Measurements from ENCODE around the gene DNM2. TPM values are rescaled to one million over a fixed set of nuclear protein-coding genes. Genes with fewer than 3 reads are reported as not detected.
A peak's percentile ranks its signal among the peaks of the same experiment; 100 is the strongest.

DNM2 gene
- total RNA-seq, 1 experiment from 2014 or later = 125 TPM

DNA sequence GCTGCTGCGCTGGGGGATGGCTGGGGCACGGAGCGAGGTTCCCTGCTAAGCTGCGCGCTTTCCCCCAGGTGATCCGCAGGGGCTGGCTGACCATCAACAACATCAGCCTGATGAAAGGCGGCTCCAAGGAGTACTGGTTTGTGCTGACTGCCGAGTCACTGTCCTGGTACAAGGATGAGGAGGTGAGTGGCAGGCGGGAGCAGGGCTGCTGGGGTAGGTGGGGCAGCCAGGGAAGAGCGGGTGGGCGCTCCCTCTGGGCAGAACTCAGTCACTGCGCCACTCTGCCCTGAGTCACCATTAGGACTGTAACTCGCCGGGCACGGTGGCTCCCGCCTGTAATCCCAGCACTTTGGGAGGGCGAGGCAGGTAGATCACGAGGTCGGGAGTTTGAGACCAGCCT is 94.3 kb downstream of the DNM2 start:
- H3K27me3 ChIP-seq (ENCODE audit: control insufficient read depth, insufficient read depth, low read length) = no peaks in the 10 kb centered on the region
- H3K4me3 ChIP-seq (ENCODE audit: low read depth in 2 of 2, low read length in 2 of 2) = no peak overlapping the region
- TF ChIP-seq, protein P1, sequence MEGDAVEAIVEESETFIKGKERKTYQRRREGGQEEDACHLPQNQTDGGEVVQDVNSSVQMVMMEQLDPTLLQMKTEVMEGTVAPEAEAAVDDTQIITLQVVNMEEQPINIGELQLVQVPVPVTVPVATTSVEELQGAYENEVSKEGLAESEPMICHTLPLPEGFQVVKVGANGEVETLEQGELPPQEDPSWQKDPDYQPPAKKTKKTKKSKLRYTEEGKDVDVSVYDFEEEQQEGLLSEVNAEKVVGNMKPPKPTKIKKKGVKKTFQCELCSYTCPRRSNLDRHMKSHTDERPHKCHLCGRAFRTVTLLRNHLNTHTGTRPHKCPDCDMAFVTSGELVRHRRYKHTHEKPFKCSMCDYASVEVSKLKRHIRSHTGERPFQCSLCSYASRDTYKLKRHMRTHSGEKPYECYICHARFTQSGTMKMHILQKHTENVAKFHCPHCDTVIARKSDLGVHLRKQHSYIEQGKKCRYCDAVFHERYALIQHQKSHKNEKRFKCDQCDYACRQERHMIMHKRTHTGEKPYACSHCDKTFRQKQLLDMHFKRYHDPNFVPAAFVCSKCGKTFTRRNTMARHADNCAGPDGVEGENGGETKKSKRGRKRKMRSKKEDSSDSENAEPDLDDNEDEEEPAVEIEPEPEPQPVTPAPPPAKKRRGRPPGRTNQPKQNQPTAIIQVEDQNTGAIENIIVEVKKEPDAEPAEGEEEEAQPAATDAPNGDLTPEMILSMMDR (IDR thresholded peaks at IDR 0.05) = no peak
- TF ChIP-seq SIN3A (IDR thresholded peaks at IDR 0.05; ENCODE audit: borderline replicate concordance, insufficient read depth, low read depth, low read length) (no peak), TCF7L2 (IDR thresholded peaks at IDR 0.05; ENCODE audit: low read depth, low read length) (no peak)
- POLR2A ChIA-PET = no interaction called here
- no TSS peak for BruUV-seq (replicated peaks)
- DNase-seq (ENCODE audit: low read depth, low spot score) (no peak), ATAC-seq (no peak)
- H3K27ac ChIP-seq (ENCODE audit: low read length) = no peak overlapping the region
- in situ Hi-C loops (cut with HindIII; ENCODE audit: low pct_unique_long_range_greater_than_20kb, low sequenced_read_pairs) (no loop called here), intact Hi-C loops (cut with micrococcal nuclease; ENCODE audit: unreplicated experiment) (no loop called here)
- H3K9me3 ChIP-seq (ENCODE audit: control insufficient read depth, insufficient read depth, low read depth, low read length) = no peaks in the 10 kb centered on the region
- CTCF ChIA-PET = no interaction called here
- no peaks in the 10 kb centered on the region for H3K4me1 ChIP-seq (ENCODE audit: control insufficient read depth, insufficient read depth, low read length)
- no peaks in the 10 kb centered on the region for H3K36me3 ChIP-seq (ENCODE audit: control insufficient read depth, insufficient read depth, low read length)

DNA sequence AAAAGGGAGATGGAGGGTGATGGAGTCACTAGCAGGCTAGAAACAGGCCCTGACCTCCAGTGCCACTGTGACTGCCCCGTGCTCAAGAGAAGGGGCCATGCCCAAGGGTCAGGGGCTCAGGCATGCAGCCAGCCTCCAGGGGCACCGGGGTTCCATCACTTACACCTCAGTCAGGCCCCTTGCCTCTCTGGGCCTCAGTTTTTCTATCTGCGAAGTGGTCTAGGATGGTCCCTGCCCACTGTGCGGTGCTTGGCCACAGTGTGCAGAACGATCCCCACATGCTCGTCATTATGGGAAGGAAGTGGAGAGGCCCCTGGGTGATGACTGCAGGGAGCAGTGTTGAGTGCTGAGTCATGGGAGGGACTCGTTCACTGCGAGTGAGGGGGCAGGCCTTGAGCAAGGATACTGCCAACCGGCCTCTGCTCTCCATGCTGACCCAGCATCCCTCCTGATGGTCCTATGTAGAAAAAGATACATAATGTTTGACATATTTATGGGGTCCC is 95.1 kb downstream of the DNM2 start:
- Histone ChIP-seq H3K27ac (ENCODE audit: low read length) (no peak overlapping the region), H3K9me3 (ENCODE audit: control insufficient read depth, insufficient read depth, low read depth, low read length) (no peaks in the 10 kb centered on the region), H3K36me3 (ENCODE audit: control insufficient read depth, insufficient read depth, low read length) (no peaks in the 10 kb centered on the region), H3K4me1 (ENCODE audit: control insufficient read depth, insufficient read depth, low read length) (no peaks in the 10 kb centered on the region), H3K4me3 (ENCODE audit: low read depth in 2 of 2, low read length in 2 of 2) (no peak overlapping the region), H3K27me3 (ENCODE audit: control insufficient read depth, insufficient read depth, low read length) (no peaks in the 10 kb centered on the region)
- DNase-seq (ENCODE audit: low read depth, low spot score) = no peak
- BruUV-seq (replicated peaks) = no TSS peak
- ChIA-PET POLR2A (no interaction called here), CTCF (no interaction called here)
- peak; percentile 55 for ATAC-seq
- intact Hi-C loops (cut with micrococcal nuclease; ENCODE audit: unreplicated experiment) = no loop called here
- in situ Hi-C loops (cut with HindIII; ENCODE audit: low pct_unique_long_range_greater_than_20kb, low sequenced_read_pairs) = no loop called here
- TF ChIP-seq TCF7L2 (IDR thresholded peaks at IDR 0.05; ENCODE audit: low read depth, low read length) = no peak
- TF ChIP-seq POLR2AphosphoS5 (IDR thresholded peaks at IDR 0.05; ENCODE audit: low read depth, low read length) = no peak
- no peak for TF ChIP-seq SIN3A (IDR thresholded peaks at IDR 0.05; ENCODE audit: borderline replicate concordance, insufficient read depth, low read depth, low read length)
- TF ChIP-seq, protein P1 (IDR thresholded peaks at IDR 0.05) = no peak
- TF ChIP-seq, protein P2, sequence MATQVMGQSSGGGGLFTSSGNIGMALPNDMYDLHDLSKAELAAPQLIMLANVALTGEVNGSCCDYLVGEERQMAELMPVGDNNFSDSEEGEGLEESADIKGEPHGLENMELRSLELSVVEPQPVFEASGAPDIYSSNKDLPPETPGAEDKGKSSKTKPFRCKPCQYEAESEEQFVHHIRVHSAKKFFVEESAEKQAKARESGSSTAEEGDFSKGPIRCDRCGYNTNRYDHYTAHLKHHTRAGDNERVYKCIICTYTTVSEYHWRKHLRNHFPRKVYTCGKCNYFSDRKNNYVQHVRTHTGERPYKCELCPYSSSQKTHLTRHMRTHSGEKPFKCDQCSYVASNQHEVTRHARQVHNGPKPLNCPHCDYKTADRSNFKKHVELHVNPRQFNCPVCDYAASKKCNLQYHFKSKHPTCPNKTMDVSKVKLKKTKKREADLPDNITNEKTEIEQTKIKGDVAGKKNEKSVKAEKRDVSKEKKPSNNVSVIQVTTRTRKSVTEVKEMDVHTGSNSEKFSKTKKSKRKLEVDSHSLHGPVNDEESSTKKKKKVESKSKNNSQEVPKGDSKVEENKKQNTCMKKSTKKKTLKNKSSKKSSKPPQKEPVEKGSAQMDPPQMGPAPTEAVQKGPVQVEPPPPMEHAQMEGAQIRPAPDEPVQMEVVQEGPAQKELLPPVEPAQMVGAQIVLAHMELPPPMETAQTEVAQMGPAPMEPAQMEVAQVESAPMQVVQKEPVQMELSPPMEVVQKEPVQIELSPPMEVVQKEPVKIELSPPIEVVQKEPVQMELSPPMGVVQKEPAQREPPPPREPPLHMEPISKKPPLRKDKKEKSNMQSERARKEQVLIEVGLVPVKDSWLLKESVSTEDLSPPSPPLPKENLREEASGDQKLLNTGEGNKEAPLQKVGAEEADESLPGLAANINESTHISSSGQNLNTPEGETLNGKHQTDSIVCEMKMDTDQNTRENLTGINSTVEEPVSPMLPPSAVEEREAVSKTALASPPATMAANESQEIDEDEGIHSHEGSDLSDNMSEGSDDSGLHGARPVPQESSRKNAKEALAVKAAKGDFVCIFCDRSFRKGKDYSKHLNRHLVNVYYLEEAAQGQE (IDR thresholded peaks at IDR 0.05; ENCODE audit: insufficient read depth in 1 of 2, low read depth in 2 of 2, low read length in 1 of 2) = no peak
